ENCODE data around the gene UCK1.

Gene UCK1

DNA sequence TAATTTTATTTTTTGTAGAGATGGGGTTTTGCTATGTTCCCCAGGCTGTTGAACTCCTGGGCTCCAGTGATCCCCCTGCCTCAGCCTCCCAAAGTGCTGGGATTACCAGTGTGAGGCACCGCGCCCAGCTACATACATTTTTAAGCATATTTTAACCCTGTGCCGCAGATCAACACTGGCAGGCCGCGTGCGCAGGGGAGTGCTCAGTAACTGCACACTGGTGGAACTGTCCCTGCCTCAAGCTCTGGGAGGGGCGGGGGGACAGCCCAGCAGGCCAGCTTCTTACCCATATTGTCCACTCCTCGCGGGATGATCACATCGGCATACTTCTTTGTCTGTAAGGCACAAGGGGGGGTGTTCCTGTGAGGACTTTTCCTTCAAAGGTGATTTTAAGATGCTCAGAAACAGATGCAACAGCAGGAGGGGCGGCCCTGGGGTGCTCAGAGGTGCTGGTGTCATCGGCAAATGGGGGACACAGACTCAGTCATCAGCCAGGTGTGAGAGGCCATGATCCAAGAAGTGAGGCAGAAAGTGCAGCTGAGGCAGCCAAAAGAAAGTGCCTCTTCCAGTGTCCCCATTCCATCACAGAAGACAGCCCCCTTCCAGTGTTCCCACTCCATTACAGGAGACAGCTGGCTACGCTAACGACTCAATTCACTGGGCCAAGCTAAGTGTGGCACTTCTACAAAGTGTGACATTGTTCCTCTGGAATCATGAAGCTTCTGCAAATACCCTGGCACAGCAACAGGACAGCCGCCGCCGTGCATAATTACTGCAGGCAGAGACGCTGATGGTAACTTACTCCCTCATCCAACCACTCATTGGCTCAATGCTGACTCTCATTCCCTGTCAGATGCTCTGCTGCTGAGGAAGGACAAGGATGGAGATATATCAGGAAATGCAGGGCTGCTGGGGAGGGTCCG, 5.2 kb downstream of the UCK1 start:
- no peak for DNase-seq
- H3K36me3 ChIP-seq (replicated peaks) = peaks cover 45% of the 10 kb centered on the region
- TF ChIP-seq, protein P1, sequence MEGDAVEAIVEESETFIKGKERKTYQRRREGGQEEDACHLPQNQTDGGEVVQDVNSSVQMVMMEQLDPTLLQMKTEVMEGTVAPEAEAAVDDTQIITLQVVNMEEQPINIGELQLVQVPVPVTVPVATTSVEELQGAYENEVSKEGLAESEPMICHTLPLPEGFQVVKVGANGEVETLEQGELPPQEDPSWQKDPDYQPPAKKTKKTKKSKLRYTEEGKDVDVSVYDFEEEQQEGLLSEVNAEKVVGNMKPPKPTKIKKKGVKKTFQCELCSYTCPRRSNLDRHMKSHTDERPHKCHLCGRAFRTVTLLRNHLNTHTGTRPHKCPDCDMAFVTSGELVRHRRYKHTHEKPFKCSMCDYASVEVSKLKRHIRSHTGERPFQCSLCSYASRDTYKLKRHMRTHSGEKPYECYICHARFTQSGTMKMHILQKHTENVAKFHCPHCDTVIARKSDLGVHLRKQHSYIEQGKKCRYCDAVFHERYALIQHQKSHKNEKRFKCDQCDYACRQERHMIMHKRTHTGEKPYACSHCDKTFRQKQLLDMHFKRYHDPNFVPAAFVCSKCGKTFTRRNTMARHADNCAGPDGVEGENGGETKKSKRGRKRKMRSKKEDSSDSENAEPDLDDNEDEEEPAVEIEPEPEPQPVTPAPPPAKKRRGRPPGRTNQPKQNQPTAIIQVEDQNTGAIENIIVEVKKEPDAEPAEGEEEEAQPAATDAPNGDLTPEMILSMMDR (IDR thresholded peaks at IDR 0.05; ENCODE audit: low read depth, low read length, missing control alignments) = no peak
- in situ Hi-C loops (cut with HindIII; ENCODE audit: low pct_ligation_motif_present, low sequenced_read_pairs) = no loop called here
- no peak overlapping the region for H3K4me3 ChIP-seq (ENCODE audit: low read depth, low read length)
- H3K27ac ChIP-seq = no peak overlapping the region
- no peaks in the 10 kb centered on the region for H3K27me3 ChIP-seq (replicated peaks)

DNA sequence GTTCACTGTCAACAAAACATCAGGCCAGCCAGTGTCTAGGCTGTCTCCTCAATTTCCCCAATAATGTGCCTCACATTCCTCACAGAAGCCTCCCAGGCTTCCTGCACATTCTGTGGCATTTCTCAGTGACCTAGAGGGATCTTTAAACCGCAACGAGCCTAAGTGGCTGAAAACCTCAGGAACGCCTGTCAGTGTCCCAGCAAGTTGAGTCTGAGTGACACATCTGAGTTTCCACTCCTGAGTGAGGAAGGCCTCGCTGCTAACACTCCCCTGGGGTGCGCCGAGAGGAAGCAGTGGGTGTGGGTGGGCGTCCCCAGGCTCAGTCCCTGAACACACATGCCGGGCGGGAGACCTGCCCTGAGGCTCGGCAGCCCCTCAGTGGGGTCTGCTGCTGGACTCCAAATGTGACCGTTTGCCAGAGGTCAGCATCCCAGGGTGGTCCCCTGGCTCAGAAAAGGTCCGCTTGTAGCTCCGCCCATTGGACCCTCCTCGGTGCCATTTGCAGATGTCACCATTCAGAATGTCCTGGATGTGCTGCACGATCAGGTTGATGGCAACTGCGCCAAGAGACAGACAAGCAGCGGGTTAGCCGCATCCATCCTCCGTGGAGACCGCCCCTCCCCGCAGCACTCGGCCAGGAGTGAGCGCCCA, 6.3 kb downstream of the UCK1 start:
- Histone ChIP-seq H3K27ac (no peak overlapping the region), H3K4me3 (ENCODE audit: low read depth, low read length) (no peak overlapping the region), H3K36me3 (replicated peaks) (peaks cover 55% of the 10 kb centered on the region), H3K27me3 (replicated peaks) (no peaks in the 10 kb centered on the region)
- peak; percentile 48 for DNase-seq
- in situ Hi-C loops (cut with HindIII; ENCODE audit: low pct_ligation_motif_present, low sequenced_read_pairs) = no loop called here
- TF ChIP-seq, protein P1 (IDR thresholded peaks at IDR 0.05; ENCODE audit: low read depth, low read length, missing control alignments) = no peak

DNA sequence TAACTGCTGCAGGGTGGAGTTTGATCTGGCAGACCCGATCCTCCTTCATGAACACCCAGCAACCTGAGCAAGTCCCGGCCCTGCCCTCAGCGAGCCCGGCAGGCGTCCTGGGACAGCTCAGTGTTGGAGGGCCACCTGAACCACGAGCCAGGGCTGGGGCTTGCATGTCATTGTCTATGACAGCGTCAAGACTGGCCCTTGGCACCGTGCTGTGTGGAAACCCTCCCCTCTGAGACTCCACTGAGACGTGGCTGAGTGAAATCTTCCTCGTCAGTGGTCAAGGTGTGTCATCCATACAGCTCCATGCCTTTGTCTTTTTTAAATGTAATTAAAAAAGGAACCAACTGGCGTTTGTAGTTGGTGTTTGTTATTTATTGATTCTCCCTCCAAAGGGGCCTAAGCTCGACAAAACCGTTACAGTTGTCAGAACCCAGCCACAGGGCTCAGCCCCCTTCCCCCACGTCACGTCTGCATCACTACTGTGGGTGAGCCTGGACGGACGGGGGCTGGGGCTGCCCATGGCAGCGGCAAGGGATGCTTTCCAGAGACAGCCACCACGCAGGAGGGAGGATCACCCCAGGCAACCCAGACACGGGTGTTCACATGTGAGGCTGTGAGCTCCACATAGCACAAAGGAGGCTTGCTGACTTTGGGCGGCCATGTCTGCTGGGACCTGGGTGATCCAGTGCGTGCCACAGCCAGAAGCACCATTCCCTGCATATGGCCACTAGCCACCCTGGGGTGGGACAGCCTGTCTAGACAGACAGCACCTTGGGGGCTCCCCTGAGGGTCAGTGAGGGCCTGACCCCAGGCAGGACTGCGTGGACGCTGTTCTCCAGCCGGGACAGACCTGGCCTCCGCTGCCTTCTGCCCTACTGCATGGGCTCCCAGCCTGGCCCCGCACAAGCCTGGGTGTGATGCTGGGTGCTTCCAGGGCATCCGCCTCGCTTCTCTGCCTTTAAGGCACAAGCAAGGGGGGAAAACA, 7.3 kb downstream of the UCK1 start:
- no peak for DNase-seq
- in situ Hi-C loops (cut with HindIII; ENCODE audit: low pct_ligation_motif_present, low sequenced_read_pairs) = no loop called here
- H3K36me3 ChIP-seq (replicated peaks) = peaks cover 57% of the 10 kb centered on the region
- no peaks in the 10 kb centered on the region for H3K27me3 ChIP-seq (replicated peaks)
- H3K4me3 ChIP-seq (ENCODE audit: low read depth, low read length) = no peak overlapping the region
- TF ChIP-seq, protein P1 (IDR thresholded peaks at IDR 0.05; ENCODE audit: low read depth, low read length, missing control alignments) = no peak
- no peak overlapping the region for H3K27ac ChIP-seq

- no peak for DNase-seq
- TF ChIP-seq, protein P1 (IDR thresholded peaks at IDR 0.05; ENCODE audit: low read depth, low read length, missing control alignments) = no peak
- no peaks in the 10 kb centered on the region for H3K27me3 ChIP-seq (replicated peaks)
These were observed 8.0 kb downstream of the UCK1 start for GRCh38 chr9:131523086-131523388.

GRCh38 chr9:131522257-131523085, 8.6 kb downstream of the UCK1 start:
- Histone ChIP-seq H3K4me3 (ENCODE audit: low read depth, low read length) (no peak overlapping the region), H3K27ac (no peak overlapping the region)
- TF ChIP-seq, protein P1 (IDR thresholded peaks at IDR 0.05; ENCODE audit: low read depth, low read length, missing control alignments) = no peak

More at GRCh38 chr9:131523086-131523388, 8.0 kb downstream of the UCK1 start:
- Histone ChIP-seq H3K4me3 (ENCODE audit: low read depth, low read length) (no peak overlapping the region), H3K27ac (no peak overlapping the region), H3K36me3 (replicated peaks) (peaks cover 51% of the 10 kb centered on the region)
- in situ Hi-C loops (cut with HindIII; ENCODE audit: low pct_ligation_motif_present, low sequenced_read_pairs) = no loop called here

More at GRCh38 chr9:131522257-131523085, 8.6 kb downstream of the UCK1 start:
- in situ Hi-C loops (cut with HindIII; ENCODE audit: low pct_ligation_motif_present, low sequenced_read_pairs) = no loop called here
- Histone ChIP-seq H3K27me3 (replicated peaks) (no peaks in the 10 kb centered on the region), H3K36me3 (replicated peaks) (peaks cover 53% of the 10 kb centered on the region)
- DNase-seq = no peak

Data from brain microvascular endothelial cell (primary cell).